Measurements from ENCODE around the gene FANCI.

Gene FANCI

GRCh38 chr15:89303986-89304385, 60.2 kb downstream of the FANCI start:
- no peak for DNase-seq (ENCODE audit: low read depth in 2 of 3, low spot score in 1 of 3)

GRCh38 chr15:89305395-89305794, 61.6 kb downstream of the FANCI start:
- no peak for DNase-seq (ENCODE audit: low read depth in 2 of 3, low spot score in 1 of 3)

- DNase-seq (ENCODE audit: low read depth in 2 of 3, low spot score in 1 of 3) = no peak
These were observed 63.3 kb downstream of the FANCI start for GRCh38 chr15:89307046-89307587.

- no peak for DNase-seq (ENCODE audit: low read depth in 2 of 3, low spot score in 1 of 3)
These were observed 64.0 kb downstream of the FANCI start for GRCh38 chr15:89307791-89308190.

- DNase-seq (ENCODE audit: low read depth in 2 of 3, low spot score in 1 of 3) = no peak
These were observed 64.5 kb downstream of the FANCI start for GRCh38 chr15:89308236-89308635.

- no peak for DNase-seq (ENCODE audit: low read depth in 2 of 3, low spot score in 1 of 3)
These were observed 66.2 kb downstream of the FANCI start for GRCh38 chr15:89309993-89310392.

- no peak for DNase-seq (ENCODE audit: low read depth in 2 of 3, low spot score in 1 of 3)
These were observed 71.7 kb downstream of the FANCI start for GRCh38 chr15:89315375-89315929.

GRCh38 chr15:89316504-89316903, 72.7 kb downstream of the FANCI start:
- DNase-seq (ENCODE audit: low read depth in 2 of 3, low spot score in 1 of 3) = no peak

GRCh38 chr15:89317186-89317720, 73.5 kb downstream of the FANCI start:
- no peak for DNase-seq (ENCODE audit: low read depth in 2 of 3, low spot score in 1 of 3)

GRCh38 chr15:89319678-89320077, 75.9 kb downstream of the FANCI start:
- DNase-seq (ENCODE audit: low read depth in 2 of 3, low spot score in 1 of 3) = no peak

- DNase-seq (ENCODE audit: low read depth in 2 of 3, low spot score in 1 of 3) = no peak
These were observed 76.4 kb downstream of the FANCI start for GRCh38 chr15:89320200-89320599.

- no peak for DNase-seq (ENCODE audit: low read depth in 2 of 3, low spot score in 1 of 3)
These were observed 78.0 kb downstream of the FANCI start for GRCh38 chr15:89321521-89322410.

GRCh38 chr15:89322822-89323221, 79.0 kb downstream of the FANCI start:
- DNase-seq (ENCODE audit: low read depth in 2 of 3, low spot score in 1 of 3) = no peak

GRCh38 chr15:89323825-89324224, 80.0 kb downstream of the FANCI start:
- no peak for DNase-seq (ENCODE audit: low read depth in 2 of 3, low spot score in 1 of 3)

- no peak for DNase-seq (ENCODE audit: low read depth in 2 of 3, low spot score in 1 of 3)
These were observed 81.4 kb downstream of the FANCI start for GRCh38 chr15:89325039-89325803.

- no peak for DNase-seq (ENCODE audit: low read depth in 2 of 3, low spot score in 1 of 3)
These were observed 82.5 kb downstream of the FANCI start for GRCh38 chr15:89326316-89326715.

- DNase-seq (ENCODE audit: low read depth in 2 of 3, low spot score in 1 of 3) = no peak
These were observed 83.3 kb downstream of the FANCI start for GRCh38 chr15:89327113-89327512.

- DNase-seq (ENCODE audit: low read depth in 2 of 3, low spot score in 1 of 3) = no peak
These were observed 84.8 kb downstream of the FANCI start for GRCh38 chr15:89328398-89329254.

- no peak for DNase-seq (ENCODE audit: low read depth in 2 of 3, low spot score in 1 of 3)
These were observed 85.7 kb downstream of the FANCI start for GRCh38 chr15:89329329-89330084.

- DNase-seq (ENCODE audit: low read depth in 2 of 3, low spot score in 1 of 3) = no peak
These were observed 86.3 kb downstream of the FANCI start for GRCh38 chr15:89330119-89330518.

All from stimulated activated CD4-positive, alpha-beta T cell treated with anti-CD3 and anti-CD28 coated beads, Interleukin-12 subunit alpha, Interleukin-12 subunit beta, amount 100 ng/mL, for 48 hours (primary cell).